Measurements from ENCODE around the gene OTOP3. TPM values are rescaled to one million over a fixed set of nuclear protein-coding genes. Genes with fewer than 3 reads are reported as not detected.

Gene OTOP3
- total RNA-seq, 1 donor from 2014 or later: not detected

- no peaks in the 10 kb centered on the region for H3K36me3 ChIP-seq
- peaks cover 12% of the 10 kb centered on the region for H3K27me3 ChIP-seq
- H3K4me3 ChIP-seq: peak within 1 kb of the TSS; percentile 48 to 54
- intact Hi-C loops (cut with DNase I): no loop called here
- no peak for TF ChIP-seq CTCF (IDR thresholded peaks at IDR 0.05)
- no peak for DNase-seq (ENCODE audit: low spot score in 2 of 2)
- H3K27ac ChIP-seq: no peak within 1 kb of the TSS
- H3K4me1 ChIP-seq: peaks cover 0 to 7% of the 10 kb centered on the region in 2 donors
- no peaks in the 10 kb centered on the region for H3K9me3 ChIP-seq
These were observed 42.5 kb upstream of the OTOP3 start, which contains the start of gene FADS6 for GRCh38 chr17:74892974-74893911. Gene FADS6 (minus strand): TSS chr17:74893633. CDS start chr17:74893595, 38 bp downstream.

- TF ChIP-seq CTCF (IDR thresholded peaks at IDR 0.05): no peak
- H3K4me1 ChIP-seq: peaks cover 0 to 7% of the 10 kb centered on the region in 2 donors
- intact Hi-C loops (cut with DNase I): no loop called here
- H3K4me3 ChIP-seq: peak overlapping the region; percentile 48 to 54
- peaks cover 12% of the 10 kb centered on the region for H3K27me3 ChIP-seq
- no peak overlapping the region for H3K27ac ChIP-seq
- no peaks in the 10 kb centered on the region for H3K36me3 ChIP-seq
- DNase-seq (ENCODE audit: low spot score in 2 of 2): no peak
- H3K9me3 ChIP-seq: no peaks in the 10 kb centered on the region
These were observed 41.6 kb upstream of the OTOP3 start for GRCh38 chr17:74893936-74894671.

- Histone ChIP-seq H3K36me3 (no peaks in the 10 kb centered on the region), H3K9me3 (no peaks in the 10 kb centered on the region), H3K4me1 (peaks cover 0 to 2% of the 10 kb centered on the region in 2 donors), H3K27me3 (peaks cover 6% of the 10 kb centered on the region), H3K27ac (no peak overlapping the region), H3K4me3 (no peak overlapping the region)
- TF ChIP-seq CTCF (IDR thresholded peaks at IDR 0.05): no peak
- intact Hi-C loops (cut with DNase I): no loop called here
- DNase-seq (ENCODE audit: low spot score in 2 of 2): no peak
These were observed 37.2 kb upstream of the OTOP3 start for GRCh38 chr17:74898376-74898946.

- no peaks in the 10 kb centered on the region for H3K4me1 ChIP-seq
- no peak for DNase-seq (ENCODE audit: low spot score in 2 of 2)
- no peaks in the 10 kb centered on the region for H3K27me3 ChIP-seq
- H3K9me3 ChIP-seq: no peaks in the 10 kb centered on the region
- TF ChIP-seq CTCF (IDR thresholded peaks at IDR 0.05): no peak
- intact Hi-C loops (cut with DNase I): no loop called here
- H3K36me3 ChIP-seq: no peaks in the 10 kb centered on the region
- no peak overlapping the region for H3K27ac ChIP-seq
- H3K4me3 ChIP-seq: no peak overlapping the region
These were observed 35.5 kb upstream of the OTOP3 start for GRCh38 chr17:74900208-74900607.

- no peak for DNase-seq (ENCODE audit: low spot score in 2 of 2)
- H3K9me3 ChIP-seq: no peaks in the 10 kb centered on the region
- intact Hi-C loops (cut with DNase I): no loop called here
- no peaks in the 10 kb centered on the region for H3K27me3 ChIP-seq
- no peak for TF ChIP-seq CTCF (IDR thresholded peaks at IDR 0.05)
- no peak overlapping the region for H3K4me3 ChIP-seq
- H3K27ac ChIP-seq: no peak overlapping the region
- no peaks in the 10 kb centered on the region for H3K36me3 ChIP-seq
- H3K4me1 ChIP-seq: no peaks in the 10 kb centered on the region
These were observed 34.2 kb upstream of the OTOP3 start for GRCh38 chr17:74901353-74902135.
